ENCODE results near the gene SIK3.

GRCh38 chr11:116879800-116880625 is 218.2 kb downstream of the SIK3 start:
- TF ChIP-seq REST (IDR thresholded peaks at IDR 0.05; ENCODE audit: insufficient read depth in 1 of 2, low read depth in 2 of 2, low read length in 2 of 2): no peak
- no peak for TF ChIP-seq SIN3A (IDR thresholded peaks at IDR 0.05; ENCODE audit: borderline replicate concordance, insufficient read depth, low read length)
- no peak for TF ChIP-seq TAF1 (IDR thresholded peaks at IDR 0.05; ENCODE audit: borderline replicate concordance, insufficient read depth, low read length)
- no peak for TF ChIP-seq POLR2AphosphoS5 (IDR thresholded peaks at IDR 0.05; ENCODE audit: low read depth, low read length)
